Measurements from ENCODE around the gene NLRC3. TPM values are rescaled to one million over a fixed set of nuclear protein-coding genes. Genes with fewer than 3 reads are reported as not detected.

Gene NLRC3
- total RNA-seq, 1 experiment from 2014 or later: 0.26 TPM

- TF ChIP-seq, protein P1, sequence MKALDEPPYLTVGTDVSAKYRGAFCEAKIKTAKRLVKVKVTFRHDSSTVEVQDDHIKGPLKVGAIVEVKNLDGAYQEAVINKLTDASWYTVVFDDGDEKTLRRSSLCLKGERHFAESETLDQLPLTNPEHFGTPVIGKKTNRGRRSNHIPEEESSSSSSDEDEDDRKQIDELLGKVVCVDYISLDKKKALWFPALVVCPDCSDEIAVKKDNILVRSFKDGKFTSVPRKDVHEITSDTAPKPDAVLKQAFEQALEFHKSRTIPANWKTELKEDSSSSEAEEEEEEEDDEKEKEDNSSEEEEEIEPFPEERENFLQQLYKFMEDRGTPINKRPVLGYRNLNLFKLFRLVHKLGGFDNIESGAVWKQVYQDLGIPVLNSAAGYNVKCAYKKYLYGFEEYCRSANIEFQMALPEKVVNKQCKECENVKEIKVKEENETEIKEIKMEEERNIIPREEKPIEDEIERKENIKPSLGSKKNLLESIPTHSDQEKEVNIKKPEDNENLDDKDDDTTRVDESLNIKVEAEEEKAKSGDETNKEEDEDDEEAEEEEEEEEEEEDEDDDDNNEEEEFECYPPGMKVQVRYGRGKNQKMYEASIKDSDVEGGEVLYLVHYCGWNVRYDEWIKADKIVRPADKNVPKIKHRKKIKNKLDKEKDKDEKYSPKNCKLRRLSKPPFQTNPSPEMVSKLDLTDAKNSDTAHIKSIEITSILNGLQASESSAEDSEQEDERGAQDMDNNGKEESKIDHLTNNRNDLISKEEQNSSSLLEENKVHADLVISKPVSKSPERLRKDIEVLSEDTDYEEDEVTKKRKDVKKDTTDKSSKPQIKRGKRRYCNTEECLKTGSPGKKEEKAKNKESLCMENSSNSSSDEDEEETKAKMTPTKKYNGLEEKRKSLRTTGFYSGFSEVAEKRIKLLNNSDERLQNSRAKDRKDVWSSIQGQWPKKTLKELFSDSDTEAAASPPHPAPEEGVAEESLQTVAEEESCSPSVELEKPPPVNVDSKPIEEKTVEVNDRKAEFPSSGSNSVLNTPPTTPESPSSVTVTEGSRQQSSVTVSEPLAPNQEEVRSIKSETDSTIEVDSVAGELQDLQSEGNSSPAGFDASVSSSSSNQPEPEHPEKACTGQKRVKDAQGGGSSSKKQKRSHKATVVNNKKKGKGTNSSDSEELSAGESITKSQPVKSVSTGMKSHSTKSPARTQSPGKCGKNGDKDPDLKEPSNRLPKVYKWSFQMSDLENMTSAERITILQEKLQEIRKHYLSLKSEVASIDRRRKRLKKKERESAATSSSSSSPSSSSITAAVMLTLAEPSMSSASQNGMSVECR (CRISPR knock-in tag; IDR thresholded peaks at IDR 0.05; ENCODE audit: borderline replicate concordance): no peak
- TF ChIP-seq AR (CRISPR knock-in tag; IDR thresholded peaks at IDR 0.05) (no peak), PRRX2 (CRISPR knock-in tag; IDR thresholded peaks at IDR 0.05) (no peak), ZSCAN18 (CRISPR knock-in tag; IDR thresholded peaks at IDR 0.05) (no peak)
- TF ChIP-seq, protein P2, sequence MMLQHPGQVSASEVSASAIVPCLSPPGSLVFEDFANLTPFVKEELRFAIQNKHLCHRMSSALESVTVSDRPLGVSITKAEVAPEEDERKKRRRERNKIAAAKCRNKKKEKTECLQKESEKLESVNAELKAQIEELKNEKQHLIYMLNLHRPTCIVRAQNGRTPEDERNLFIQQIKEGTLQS (CRISPR knock-in tag; conservative IDR thresholded peaks at IDR 0.05): no peak
- TF ChIP-seq, protein P3, sequence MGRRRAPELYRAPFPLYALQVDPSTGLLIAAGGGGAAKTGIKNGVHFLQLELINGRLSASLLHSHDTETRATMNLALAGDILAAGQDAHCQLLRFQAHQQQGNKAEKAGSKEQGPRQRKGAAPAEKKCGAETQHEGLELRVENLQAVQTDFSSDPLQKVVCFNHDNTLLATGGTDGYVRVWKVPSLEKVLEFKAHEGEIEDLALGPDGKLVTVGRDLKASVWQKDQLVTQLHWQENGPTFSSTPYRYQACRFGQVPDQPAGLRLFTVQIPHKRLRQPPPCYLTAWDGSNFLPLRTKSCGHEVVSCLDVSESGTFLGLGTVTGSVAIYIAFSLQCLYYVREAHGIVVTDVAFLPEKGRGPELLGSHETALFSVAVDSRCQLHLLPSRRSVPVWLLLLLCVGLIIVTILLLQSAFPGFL (CRISPR knock-in tag; IDR thresholded peaks at IDR 0.05; ENCODE audit: borderline replicate concordance): no peak
- TF ChIP-seq, protein P4, sequence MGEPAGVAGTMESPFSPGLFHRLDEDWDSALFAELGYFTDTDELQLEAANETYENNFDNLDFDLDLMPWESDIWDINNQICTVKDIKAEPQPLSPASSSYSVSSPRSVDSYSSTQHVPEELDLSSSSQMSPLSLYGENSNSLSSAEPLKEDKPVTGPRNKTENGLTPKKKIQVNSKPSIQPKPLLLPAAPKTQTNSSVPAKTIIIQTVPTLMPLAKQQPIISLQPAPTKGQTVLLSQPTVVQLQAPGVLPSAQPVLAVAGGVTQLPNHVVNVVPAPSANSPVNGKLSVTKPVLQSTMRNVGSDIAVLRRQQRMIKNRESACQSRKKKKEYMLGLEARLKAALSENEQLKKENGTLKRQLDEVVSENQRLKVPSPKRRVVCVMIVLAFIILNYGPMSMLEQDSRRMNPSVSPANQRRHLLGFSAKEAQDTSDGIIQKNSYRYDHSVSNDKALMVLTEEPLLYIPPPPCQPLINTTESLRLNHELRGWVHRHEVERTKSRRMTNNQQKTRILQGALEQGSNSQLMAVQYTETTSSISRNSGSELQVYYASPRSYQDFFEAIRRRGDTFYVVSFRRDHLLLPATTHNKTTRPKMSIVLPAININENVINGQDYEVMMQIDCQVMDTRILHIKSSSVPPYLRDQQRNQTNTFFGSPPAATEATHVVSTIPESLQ (CRISPR knock-in tag; IDR thresholded peaks at IDR 0.05): no peak
Observed at GRCh38 chr16:3513892-3514583, 63.2 kb downstream of the NLRC3 start (continued).

DNA sequence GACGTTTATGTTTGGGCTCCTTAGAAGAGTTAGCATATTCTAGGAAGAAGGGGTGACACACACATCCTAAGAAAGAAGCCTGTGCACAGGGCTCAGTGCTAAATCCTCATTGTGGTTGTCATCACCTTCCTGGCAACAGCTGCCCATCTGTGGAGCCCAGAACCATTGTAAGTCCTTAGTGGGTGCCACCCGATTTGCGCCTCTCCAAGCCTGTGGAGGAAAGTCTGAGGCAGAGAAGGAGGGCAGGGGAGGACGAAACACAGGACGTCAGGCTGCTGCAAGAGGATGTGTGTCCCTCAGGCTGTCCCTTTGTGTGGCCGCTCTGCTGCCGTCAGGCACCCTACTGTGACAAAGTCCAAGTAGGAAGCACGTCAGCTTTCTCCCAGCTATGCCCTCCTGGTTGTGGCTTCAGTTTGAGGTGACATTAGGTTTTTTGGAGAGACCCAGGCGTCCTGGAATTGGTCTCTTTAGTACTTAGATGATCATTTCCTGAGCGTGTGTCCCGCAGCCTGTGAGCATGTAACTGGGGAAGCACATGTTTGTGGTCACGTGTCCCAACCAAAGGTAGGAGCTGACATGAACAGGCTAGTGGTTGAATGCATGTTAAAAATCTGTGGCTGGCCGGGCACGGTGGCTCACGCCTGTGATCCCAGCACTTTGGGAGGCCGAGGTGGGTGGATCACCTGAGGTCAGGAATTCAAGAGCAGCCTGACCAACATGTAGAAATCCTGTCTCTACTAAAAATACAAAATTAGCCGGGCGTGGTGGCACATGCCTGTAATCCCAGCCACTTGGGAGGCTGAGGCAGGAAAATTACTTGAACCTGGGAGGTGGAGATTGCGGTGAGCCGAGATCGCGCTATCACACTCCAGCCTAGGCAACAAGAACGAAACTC lies 65.7 kb downstream of the NLRC3 start:
- peaks cover 36% of the 10 kb centered on the region for H3K36me3 Mint-ChIP-seq
- POLR2A ChIA-PET: no interaction called here
- no peaks in the 10 kb centered on the region for H3K27me3 Mint-ChIP-seq (ENCODE audit: low read depth)
- ATAC-seq: no peak
- no peak overlapping the region for H3K4me3 Mint-ChIP-seq
- CTCF ChIA-PET: interaction anchor here (0.7 kb wide), 1 partner anchor 352 kb away, joined by 3 read pairs; no protein-coding TSS in a partner anchor
- TF ChIP-seq, protein P5, sequence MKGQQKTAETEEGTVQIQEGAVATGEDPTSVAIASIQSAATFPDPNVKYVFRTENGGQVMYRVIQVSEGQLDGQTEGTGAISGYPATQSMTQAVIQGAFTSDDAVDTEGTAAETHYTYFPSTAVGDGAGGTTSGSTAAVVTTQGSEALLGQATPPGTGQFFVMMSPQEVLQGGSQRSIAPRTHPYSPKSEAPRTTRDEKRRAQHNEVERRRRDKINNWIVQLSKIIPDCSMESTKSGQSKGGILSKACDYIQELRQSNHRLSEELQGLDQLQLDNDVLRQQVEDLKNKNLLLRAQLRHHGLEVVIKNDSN (CRISPR knock-in tag; IDR thresholded peaks at IDR 0.05): no peak
- TF ChIP-seq PRRX2 (CRISPR knock-in tag; IDR thresholded peaks at IDR 0.05) (no peak), ZNF423 (CRISPR knock-in tag; IDR thresholded peaks at IDR 0.05) (no peak), JAZF1 (CRISPR knock-in tag; IDR thresholded peaks at IDR 0.05) (no peak), ZBTB21 (CRISPR knock-in tag; IDR thresholded peaks at IDR 0.05; ENCODE audit: borderline replicate concordance) (no peak), ZNF317 (CRISPR knock-in tag; IDR thresholded peaks at IDR 0.05; ENCODE audit: borderline replicate concordance, low read depth) (no peak)
- TF ChIP-seq, protein P6, sequence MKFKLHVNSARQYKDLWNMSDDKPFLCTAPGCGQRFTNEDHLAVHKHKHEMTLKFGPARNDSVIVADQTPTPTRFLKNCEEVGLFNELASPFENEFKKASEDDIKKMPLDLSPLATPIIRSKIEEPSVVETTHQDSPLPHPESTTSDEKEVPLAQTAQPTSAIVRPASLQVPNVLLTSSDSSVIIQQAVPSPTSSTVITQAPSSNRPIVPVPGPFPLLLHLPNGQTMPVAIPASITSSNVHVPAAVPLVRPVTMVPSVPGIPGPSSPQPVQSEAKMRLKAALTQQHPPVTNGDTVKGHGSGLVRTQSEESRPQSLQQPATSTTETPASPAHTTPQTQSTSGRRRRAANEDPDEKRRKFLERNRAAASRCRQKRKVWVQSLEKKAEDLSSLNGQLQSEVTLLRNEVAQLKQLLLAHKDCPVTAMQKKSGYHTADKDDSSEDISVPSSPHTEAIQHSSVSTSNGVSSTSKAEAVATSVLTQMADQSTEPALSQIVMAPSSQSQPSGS (CRISPR knock-in tag; IDR thresholded peaks at IDR 0.05; ENCODE audit: borderline replicate concordance, low read depth): no peak
- no peaks in the 10 kb centered on the region for H3K4me1 Mint-ChIP-seq
- no peaks in the 10 kb centered on the region for H3K9me3 Mint-ChIP-seq
- DNase-seq (ENCODE audit: low spot score): no peak
- H3K27ac Mint-ChIP-seq: no peak overlapping the region
